GM19025 (cell line): ENCODE data around the gene CD6.
"Not testable (repeated sequence)": the region's sequence is repeated elsewhere in the genome, so short reads cannot be mapped to it uniquely, and the experiment has no call there.

Source experiments
- ATAC-seq: cut with Tn5 transposase; IDR thresholded peaks from one replicate; pipeline ENCODE4 v1.9.1; 2021; ENCODE audit warnings: mild to moderate bottlenecking, low read depth, moderate library complexity; ENCODE audit not compliant: unreplicated experiment

CD6 gene

DNA sequence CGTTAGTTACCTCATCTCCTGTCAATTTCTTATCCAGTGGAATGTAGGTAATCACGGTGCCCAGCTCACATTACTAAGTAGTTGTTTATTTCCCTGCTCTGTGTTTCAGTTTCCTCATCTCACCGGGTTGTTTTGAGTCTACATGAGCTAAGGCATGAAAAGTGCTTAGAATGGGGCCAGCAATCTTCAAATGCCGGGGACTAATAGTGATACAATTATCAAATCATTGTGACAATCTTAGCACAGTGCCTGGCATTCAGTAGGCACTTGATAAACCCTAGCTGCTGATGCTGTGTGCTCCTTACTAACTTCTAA is 77.5 kb downstream of the CD6 start:
- ATAC-seq: no peak

DNA sequence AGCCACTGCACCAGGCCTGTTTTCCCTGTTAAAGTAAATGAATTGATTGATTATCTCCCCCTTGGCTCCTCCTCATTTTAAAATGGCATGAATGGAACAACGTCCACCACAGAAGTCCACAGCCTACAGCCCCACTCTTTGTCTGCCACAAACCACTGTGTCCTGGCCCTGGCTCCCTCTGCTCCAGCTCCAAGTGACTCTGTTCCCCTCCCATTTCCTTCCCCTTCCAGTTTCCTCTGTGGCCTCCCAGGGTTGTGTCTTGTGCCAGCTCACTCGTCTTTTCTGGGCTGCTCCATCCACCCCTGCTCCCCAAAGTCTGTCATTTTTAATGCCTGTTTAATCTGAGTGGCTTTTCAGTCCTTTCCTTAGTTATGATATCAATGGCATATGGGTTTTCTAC is 78.4 kb downstream of the CD6 start:
- ATAC-seq: no peak

DNA sequence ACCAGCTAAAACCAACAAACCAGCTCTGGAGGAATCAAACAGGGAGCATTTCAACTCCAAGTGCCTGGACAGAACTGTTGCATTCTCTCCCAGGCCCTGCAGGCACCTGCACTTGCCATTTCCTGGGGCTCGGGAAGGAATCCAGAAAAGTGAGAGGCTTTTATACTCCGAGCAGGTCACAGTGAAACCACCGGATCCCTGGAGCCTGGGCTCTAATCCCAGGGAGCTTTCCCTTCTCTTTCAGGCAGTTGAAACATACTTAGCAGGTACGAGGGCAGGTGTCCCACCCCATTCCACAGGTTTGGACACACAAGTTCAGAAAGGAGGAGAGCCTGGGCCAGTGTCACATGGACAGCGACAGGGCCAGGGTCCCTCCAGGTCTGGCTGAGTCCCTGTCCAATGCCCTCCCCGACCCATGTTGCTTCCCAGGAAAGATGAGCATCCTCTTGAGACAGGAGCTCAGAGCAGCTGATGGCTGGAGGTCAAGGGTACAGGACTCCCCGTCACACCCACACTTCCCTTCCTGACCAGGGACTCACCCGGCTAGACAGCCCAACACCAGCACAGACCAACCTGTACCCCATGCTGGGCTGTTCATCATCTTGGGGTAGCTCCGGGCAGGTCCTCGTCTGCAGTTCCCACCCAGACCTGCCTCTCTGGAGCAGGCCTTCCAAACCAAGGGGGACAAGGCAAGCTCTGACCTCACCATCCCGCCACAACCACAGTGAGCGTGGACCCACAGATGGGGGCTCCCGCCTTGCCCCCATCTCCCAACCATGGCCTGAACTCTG is 80.9 kb downstream of the CD6 start:
- no peak for ATAC-seq

DNA sequence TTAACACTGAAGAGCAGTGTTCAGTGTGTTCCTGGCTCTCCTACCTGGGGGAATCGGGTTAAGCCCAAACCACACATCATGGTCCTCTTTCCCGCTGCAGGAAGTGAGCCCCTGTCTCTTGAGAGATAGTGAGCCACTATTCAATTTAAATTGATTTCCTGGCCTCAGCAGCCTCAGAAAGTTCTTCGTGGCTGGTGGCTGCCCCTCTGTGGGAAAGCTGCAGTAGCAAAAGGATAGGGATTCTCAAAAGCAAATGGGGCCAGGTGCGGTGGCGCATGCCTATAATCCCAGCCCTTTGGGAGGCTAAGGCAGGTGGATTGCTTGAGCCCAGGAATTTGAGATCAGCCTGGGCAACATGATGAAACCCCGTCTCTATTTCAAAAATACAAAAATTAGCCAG is 81.7 kb downstream of the CD6 start:
- no peak for ATAC-seq

DNA sequence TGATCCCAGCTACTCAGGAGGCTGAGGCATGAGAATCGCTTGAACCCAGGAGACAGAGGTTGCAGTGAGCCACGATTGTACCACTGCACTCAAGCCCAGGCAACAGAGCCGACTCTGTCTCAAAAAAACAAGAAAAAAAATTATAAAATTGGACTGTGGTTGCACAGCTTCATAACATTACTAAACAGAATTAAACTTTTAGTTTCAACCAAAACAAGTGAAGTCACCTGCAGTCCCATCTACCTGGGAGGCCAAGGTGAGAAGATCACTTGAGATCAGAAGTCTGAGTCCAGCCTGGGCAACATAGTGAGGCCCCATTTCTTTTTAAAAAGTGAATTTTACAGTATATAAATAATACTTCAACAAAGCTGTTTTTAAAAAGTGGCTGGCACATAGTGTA is 83.0 kb downstream of the CD6 start:
- no peak for ATAC-seq

DNA sequence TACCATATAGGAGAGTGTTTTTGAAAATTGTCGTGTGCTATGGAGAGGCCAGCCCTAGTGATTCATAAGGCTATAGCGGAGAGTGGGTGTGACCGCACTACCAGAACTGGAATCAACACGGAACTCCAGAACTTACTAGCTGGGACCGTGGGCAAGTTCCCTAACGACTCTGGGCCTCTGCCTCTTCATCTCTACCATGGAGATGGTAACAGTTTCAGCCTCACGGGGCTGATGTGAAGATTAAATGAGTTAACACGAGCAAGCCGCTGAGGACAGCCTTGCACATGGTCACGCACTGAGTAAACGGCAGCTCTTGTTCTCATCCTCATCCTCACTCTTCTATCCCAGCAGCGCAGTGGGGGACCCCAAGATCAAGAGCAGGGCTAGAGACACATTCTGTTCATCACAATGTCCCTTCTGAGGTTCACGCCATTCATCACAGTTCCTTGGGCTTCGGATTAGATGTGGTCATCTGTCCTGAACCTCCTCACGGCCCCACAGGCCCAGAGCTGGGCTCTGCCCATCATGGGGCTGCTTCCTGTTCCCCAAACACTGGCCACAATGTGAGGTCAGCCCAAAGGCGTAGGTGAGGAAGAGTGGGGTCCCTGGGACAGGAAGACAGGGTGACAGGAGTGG is 83.6 kb downstream of the CD6 start:
- ATAC-seq: no peak

DNA sequence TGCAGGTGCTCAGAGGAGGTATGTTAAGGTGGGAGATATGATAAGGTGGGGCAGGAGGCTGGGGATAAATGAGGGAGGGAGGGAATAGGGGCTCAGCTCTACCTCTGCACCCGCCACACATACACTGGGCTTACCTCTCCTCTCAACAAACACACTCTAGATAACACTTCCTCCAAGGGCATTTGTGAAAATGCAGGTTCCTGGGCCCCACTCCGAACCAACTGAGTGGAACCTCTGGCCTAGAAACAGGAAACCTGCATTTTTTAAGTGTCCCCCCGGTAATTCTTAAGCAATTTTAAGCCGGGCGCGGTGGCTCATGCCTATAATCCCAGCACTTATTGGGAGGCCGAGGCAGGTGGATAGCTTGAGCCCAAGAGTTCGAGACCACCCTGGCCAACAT is 84.3 kb downstream of the CD6 start:
- no peak for ATAC-seq

DNA sequence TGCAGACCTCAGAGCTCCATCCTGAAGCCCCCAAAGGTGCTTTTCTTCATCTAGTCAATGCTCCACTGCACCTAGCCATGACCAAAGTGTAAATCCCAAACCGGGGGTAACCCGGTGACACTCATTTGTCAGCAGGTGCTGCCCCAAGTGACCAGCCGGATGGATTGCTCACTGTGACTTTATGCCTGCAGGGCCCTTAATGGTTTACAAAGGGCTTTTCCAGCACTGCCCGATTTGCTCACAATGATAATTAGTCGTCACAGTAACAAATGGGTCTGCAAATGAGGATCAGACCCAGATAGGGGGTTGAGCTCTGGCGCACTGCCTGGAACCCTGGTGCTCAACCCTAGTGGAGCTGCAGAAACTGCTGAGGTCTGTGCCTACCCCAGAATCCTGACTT is 85.1 kb downstream of the CD6 start:
- no peak for ATAC-seq

DNA sequence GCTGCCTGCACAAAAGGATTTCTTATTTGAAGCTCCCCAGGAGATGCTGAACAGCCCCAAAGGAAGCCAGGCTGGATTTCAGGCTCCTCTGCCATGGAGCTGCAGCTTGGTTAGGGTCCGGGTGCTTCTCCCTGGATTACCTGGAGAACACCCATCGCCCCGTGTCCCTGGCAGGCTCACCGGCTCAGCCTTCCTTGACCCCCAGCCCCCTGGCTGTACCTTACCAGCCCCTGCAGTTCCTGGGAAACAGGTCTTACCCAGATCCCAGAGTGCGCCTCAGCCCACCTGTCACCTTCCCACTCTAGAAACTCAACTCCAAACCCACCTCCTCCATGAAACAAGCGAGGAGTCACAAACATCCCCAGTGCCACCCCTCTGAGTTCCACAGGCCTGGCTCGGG is 85.5 kb downstream of the CD6 start:
- ATAC-seq: no peak

DNA sequence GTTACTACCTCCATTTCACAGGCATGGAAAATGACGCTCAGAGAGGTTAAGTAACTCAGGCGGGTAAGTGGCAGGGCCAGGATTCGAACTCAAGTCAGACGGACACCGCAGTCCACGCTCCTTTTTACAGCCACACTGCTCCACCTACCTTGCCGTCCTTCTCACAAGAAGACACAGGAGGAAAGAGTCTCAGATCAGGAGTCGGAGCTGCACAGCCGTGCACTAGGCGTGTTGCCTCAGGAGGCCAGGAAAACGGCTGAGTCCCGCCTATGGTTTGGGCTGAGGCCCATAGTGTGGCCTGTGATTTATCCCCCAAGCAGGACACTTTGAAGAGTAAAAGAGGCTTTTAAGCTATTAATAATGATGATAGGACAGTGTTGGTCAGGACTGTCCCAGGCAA is 86.1 kb downstream of the CD6 start:
- no peak for ATAC-seq

DNA sequence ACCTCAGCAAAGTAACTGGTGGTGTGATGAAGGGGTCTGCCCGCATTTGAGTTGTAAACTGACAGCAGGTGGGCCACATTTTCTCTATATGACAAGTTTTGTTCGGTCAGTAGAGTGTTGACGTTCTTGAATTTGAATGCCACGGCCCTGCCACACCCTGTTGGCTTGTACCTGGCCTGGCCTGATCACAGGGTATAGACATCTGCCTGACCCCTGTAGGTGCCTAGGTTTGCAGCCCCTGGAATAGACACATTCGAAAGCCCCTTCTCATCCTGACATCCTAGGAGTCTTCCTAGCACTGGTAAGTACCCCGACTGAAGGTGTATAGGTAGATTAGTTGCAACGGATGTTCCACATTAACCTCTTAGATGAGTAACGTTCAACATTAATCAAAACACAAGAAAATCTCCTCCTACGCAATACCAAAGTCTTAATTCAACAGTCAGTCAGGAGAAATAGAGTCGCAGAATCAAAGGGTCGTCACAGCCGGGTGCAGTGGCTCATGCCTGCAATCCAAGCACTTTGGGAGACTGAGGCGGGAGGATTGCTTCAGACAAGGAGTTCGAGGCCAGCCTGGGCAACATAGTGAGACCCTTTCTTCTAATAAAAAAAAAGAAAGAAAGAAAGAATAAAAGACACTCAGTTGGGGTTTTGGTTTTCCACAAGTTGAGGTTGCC is 87.2 kb downstream of the CD6 start:
- no peak for ATAC-seq

DNA sequence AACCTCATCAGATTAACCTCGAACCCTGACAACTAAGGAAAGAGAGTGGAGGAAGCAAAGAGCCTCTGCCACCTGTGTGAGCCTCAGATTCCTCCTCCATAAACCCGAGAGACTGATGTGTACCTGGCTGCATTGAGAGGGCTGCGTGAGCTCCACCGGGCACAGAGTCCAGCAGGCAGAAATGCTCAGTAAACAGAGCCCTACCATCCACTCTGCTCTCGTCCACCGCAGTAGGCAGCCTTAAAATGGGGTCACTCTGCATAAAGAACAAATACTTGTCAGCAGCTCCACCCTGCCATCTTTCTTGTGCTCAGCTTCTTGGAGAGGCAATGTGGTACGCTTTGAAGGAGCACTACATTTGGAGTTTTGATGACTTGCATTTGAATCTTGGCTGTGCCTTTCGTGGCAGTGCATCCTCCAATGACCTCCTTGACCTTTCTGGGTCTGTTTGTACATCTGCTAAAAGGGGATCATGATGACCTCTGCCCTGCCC is 87.8 kb downstream of the CD6 start:
- no peak for ATAC-seq

DNA sequence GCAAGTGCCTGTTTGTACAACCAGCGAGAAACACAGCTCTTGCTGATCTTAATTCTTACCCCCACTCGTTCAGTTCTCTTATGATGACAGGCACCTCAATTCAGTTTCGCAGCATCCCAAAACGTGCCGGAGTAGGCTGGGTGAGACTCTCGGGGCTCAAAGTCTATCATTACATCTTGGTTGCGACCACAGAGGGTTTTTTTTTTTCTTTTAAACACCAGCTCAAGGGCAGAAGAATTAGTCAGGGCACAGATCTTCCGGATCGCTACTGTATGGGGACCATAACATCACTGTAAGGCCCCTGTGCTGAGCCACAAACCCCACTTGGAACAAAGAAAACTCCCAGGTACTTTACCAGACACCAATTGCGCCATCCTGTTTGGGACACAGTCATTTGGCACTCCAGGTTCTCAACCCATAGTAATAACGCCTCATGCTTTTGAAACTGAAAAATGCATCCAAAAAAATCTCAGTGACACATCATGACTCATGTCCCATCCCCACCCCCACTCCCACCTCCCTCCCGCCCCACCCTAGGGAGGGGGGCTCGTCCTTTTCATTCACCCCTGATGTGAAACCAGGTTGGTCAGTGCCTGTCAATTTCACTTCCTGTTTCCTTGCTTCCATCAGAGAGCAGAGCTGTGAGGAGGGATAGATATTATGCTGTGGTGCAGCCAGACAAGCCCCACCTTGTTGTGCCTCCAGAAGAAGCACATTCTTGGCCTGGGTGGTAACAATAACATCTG is 89.8 kb downstream of the CD6 start:
- peak; percentile 74 for ATAC-seq

DNA sequence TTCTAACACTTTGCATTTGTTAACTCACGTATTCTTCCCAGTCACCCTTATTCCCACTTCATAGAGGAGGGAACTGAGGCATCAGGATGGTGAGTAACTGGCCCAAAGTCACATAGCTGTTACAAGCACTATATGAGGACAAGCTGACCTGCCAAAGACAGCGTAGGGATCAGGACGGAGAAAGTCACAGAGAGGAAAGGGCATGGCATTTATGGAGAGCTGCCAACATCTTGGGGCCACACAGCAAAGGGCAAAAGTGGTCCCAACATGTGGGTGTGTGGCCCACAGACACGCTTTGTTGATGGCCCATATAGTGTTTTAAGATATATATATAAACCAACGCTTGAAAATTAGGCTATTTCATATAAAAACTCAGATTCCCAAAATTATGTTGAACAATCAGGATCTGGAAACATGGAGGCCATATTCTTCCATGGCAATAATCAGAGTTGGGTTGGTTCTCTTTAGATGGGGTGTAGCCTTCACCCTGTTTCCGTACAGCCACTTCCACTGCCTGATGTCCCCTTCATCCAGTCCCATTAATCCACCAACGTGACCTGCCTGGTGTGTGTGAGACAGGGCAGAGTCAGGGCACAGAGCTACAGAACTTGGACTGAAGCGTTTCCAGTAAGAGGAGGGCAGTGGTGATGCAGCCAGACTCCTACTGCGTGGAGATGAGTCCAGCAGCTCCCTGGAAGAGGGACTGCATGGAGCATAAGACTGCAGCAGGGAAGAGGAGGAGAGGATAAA is 90.9 kb downstream of the CD6 start:
- no peak for ATAC-seq

DNA sequence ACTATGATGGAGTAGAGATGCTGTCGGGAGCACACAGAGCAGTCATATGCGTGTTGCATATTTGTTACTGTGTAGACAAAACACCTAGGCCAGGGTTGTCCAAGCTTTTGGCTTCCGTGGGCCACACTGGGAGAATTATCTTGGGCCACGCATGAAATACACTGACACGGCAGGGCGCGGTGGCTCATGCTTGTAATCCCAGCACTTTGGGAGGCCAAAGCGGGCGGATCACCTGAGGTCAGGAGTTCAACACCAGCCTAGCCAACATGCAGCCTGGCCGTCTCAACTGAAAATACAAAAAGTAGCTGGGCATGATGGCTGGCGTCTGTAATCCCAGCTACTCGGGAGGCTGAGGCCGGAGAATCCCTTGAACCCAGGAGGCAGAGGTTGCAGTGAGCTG is 93.8 kb downstream of the CD6 start:
- not testable (repeated sequence) for ATAC-seq

DNA sequence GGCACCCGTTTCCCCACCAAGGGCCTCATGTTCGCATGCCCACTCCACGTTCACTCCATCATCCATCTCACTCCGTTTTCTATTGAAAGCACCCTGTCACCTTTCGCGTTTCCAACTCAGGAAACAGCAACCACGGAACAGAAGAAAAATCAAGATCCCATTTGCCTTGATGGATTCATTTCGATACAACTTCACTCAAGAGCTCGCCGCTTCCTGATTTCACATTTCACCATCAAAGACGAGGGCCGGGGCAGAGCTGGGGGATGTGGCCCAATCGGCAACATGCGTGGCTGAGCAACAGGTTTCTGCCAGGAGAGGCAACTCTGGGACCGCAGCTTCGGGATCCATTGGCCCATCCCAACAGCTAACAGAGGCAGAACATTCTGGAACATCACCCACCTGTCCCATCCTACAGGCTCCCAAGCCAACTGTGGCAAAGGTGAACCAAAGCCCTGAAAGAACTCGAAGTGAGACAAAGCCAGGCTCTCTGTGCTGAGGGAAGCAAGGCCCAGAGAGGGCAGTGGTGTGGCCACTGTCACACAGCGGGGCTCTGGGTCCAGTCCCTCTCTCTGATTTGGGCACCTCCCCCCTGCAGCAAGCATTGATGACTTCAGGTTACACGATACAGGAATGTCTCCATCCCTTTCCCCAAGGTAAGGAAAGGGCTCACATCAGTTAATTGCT is 94.6 kb downstream of the CD6 start:
- ATAC-seq: no peak

DNA sequence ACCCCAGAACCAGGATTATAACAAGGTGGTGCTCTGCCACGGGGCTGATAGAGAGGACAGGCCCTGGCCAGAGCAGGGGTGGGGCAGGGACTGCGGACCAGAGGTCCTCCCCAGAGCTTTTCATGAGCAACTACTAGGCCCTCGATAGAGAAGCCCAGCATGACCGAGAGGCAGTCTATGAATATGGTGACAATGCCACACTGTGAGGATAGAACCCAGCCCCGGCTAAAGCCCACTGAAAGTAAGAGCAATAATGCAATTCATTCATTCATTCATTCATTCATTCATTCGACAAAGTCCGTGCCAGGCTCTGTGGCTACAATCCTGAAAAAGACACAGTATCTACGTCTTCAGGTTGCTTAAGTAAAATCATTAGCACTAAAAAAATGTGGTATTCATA is 95.2 kb downstream of the CD6 start:
- no peak for ATAC-seq

DNA sequence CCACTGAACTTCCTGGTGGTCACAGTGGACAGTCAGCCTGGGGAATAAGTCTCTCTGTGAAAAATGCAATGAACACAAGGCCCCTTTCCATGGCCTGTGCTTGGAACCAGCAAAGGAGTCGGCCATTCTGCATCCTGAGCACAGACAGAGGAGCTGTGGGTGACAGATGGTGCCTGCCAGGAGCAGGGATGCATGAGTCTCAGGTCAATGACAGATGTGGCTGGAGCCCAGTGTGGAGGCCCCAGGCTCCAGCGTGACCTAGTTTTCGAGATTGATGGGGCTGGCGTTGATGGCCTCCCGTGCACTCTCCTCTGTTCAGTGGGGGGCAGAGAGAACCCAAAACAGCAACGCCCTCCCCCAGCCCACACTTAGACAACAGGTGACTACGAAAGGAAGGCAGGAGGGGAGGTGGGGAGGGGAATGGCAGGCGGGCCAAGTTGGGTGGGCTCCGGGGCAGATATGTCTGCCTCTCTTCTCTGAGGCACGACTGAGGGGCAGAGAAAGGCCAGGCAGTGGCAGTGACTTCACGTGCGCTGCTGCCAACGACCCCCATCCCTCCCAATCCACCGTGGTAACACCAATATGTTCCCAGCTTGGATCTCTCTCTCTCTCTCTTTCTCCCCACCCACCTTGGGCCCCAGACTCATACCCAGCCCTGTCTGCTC is 96.4 kb downstream of the CD6 start:
- ATAC-seq: no peak

DNA sequence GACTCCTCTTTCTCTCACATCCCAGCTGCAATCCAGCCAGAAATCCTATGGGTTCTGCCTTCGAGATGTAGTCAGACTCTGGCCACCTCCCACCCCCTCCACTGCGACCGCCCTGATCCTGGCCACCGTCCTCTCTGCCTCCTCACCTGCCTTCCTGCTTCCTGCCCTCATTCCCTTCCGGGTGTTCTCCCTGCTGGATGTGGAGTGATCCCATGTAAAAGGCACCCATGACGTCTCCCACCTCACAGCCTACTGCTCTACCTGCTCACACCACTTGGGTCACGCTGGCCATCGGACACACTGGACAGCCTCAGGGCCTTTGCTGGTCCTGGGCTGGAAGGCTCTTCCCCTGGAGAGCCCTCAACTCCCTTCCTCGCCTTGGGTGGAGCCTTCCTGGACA is 97.1 kb downstream of the CD6 start:
- no peak for ATAC-seq
